IMR-90 (cell line): Measurements from ENCODE around the gene OR7C2.

Experiments
- CTCF ChIP-seq: conservative IDR thresholded peaks from 2 replicates; pipeline ENCODE4 v1.5.1; 2012; ENCODE audit warnings: mild to moderate bottlenecking, low read depth, low read length, improper control_type of control experiment
- NFE2L2 ChIP-seq: fragments of 150-350 bp; IDR thresholded peaks from 2 replicates; pipeline ENCODE4 v1.6.1; 2016; ENCODE audit warnings: low read depth, mild to moderate bottlenecking, low read length
- POLR2A ChIP-seq: IDR thresholded peaks from 2 replicates; pipeline ENCODE4 v1.6.1; 2012; ENCODE audit warnings: mild to moderate bottlenecking, low read depth, low read length
- RAD21 ChIP-seq: IDR thresholded peaks from 2 replicates; pipeline ENCODE4 v1.6.1; 2012; ENCODE audit warnings: low read length, improper control_type of control experiment

DNA sequence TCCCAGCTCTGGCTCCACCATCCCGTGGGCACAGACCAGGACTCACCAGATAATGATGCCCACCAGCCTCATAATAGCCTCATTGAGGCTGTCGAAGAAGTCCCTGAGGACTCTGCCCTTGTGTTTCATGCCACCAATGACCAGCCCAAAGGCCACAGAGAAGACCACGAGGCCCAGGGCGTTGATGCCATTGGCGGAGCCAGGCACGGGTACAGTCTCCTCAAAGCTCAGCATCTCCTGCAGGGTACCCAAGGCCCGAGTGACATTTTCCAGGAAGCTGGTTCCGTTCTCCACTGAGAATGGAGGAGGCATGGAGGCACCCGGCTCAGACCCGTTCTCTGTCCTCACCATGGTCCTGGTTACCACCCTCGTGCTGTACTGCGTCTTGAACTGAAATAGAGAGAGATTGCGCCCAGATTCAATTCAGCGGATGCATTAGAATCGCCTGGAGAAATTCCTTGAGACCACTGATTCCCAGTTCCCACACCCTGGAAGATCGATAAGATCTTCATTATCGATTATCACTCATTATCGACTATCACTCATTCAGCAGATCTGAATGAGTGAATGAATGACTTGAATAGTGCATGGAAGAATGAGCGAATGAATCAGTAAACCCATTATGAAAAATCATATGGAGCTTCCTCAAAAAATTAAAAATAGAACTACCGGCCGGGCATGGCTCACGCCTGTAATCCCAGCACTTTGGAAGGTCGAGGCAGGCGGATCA is 20.8 kb downstream of the OR7C2 start:
- TF ChIP-seq CTCF (no peak), POLR2A (no peak), RAD21 (no peak), NFE2L2 (no peak)
